ENCODE measurements around the gene FADS1.

GRCh38 chr11:61814958-61815789 lies 1.6 kb downstream of the FADS1 start:
- TF ChIP-seq CTCF (IDR thresholded peaks at IDR 0.05): no peak
- TF ChIP-seq POLR2AphosphoS5 (IDR thresholded peaks at IDR 0.05): peak in 2 of 3 donors; percentile 21 to 71
